Mesodermal cell (in vitro differentiated cells): Measurements from ENCODE around the gene SOBP.

Experiments used
- H3K27ac ChIP-seq: 2 replicates; pipeline ENCODE4 v1.7.0; 2013; ENCODE audit warnings: mild to moderate bottlenecking, low read depth, low read length, moderate library complexity; ENCODE audit not compliant: severe bottlenecking
- H3K36me3 ChIP-seq: 2 replicates; pipeline ENCODE4 v1.7.1; 2013; ENCODE audit warnings: mild to moderate bottlenecking, low read length, moderate library complexity; ENCODE audit not compliant: control insufficient read depth, insufficient read depth
- H3K4me1 ChIP-seq: one replicate; pipeline ENCODE4 v1.7.1; 2013; ENCODE audit warnings: mild to moderate bottlenecking, low read length; ENCODE audit not compliant: insufficient read depth, control insufficient read depth, poor library complexity, severe bottlenecking
- H3K4me3 ChIP-seq: 2 replicates; pipeline ENCODE4 v1.7.0; 2013; ENCODE audit warnings: low read length, control low read depth, mild to moderate bottlenecking; ENCODE audit not compliant: insufficient read depth, poor library complexity, severe bottlenecking; ENCODE audit errors: extremely low read depth
- H3K9me3 ChIP-seq: 2 replicates; pipeline ENCODE4 v1.7.1; 2013; ENCODE audit warnings: mild to moderate bottlenecking, low read length, moderate library complexity; ENCODE audit not compliant: control insufficient read depth
- WGBS, 2 experiments: methylation state at CpG; one replicate each; pipeline ENCODE4 v1.1.5; 2013; ENCODE audit warnings: missing lambda C conversion rate in 2 of 2; ENCODE audit not compliant: insufficient coverage in 2 of 2; 5-methylcytosine and 5-hydroxymethylcytosine counted together

The SOBP gene

DNA sequence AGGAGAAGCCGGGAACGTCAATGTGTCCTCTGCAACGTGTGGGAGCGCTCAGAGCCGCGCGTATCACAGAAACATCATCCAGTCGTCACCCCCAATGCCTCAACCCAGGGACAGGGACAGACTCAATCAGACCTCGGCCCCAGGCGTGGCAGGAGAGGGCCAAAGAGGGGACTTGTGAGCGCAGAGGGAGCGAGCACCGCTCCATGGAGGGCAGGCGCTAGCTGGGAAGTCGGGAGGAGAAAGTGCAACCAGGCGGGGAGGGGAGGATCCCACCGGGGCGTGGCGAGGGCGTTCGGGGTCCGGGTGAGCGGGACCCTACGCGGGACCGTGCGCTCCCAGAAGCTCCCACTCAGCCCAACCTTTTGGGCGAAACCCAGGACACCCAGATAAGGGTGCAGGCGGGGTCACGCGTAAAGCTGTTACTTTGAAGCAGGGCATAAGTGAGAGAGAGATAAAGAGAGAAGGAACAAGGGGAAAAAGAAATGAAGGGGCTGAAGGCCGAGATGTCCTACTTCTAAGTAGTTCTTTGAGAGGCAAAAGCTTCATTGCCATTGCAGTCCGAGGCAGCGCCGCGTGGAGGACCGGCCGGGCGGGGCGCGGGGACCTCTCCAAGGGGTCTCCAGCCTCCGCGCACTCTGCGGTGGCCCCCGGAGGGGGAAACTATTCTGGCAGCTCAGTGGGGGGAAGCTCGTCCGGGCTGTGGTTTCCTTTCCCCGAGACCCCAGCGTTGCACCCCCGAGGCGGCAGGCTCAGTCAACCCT is 862 bp upstream of the SOBP start:
- Histone ChIP-seq H3K9me3 (no peaks in the 10 kb centered on the region), H3K4me3 (peak overlapping the region; percentile 61), H3K4me1 (peaks cover 17% of the 10 kb centered on the region), H3K27ac (no peak overlapping the region), H3K36me3 (no peaks in the 10 kb centered on the region)
- WGBS, 2 experiments: 0 to 1% methylated on average over 36 of the region's 51 CpGs

DNA sequence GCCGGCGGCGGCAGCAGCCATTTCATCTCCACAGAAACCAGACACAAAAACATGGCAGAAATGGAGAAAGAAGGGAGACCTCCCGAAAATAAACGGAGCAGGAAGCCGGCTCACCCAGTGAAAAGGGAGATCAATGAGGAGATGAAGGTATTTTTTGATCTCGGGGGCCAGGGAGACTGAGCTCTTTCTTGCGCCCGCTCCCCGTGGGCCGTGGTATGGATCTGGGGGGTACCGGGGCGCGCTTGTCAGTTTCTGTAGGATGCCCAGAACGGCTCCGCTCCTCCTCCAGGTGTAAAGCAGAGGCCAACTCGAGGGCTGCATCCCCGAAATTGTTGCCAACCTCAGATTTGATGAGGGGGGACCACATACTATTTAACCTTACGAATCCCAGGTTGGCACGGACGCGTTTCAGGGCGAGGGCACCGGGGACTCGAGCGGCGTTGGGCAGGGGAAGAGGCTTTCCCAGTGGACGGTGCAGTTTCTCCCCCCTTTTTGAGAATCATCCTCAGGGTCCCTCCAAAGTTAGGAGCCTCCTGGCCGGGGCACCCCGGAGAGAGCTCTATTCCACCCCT is 735 bp downstream of the SOBP start:
- peak overlapping the region; percentile 61 for H3K4me3 ChIP-seq
- H3K36me3 ChIP-seq: no peaks in the 10 kb centered on the region
- 0 to 1% methylated on average over 19 to 27 of the region's 30 CpGs for whole genome bisulfite sequencing, 2 experiments
- peaks cover 21% of the 10 kb centered on the region for H3K4me1 ChIP-seq
- H3K27ac ChIP-seq: no peak overlapping the region
- H3K9me3 ChIP-seq: no peaks in the 10 kb centered on the region

DNA sequence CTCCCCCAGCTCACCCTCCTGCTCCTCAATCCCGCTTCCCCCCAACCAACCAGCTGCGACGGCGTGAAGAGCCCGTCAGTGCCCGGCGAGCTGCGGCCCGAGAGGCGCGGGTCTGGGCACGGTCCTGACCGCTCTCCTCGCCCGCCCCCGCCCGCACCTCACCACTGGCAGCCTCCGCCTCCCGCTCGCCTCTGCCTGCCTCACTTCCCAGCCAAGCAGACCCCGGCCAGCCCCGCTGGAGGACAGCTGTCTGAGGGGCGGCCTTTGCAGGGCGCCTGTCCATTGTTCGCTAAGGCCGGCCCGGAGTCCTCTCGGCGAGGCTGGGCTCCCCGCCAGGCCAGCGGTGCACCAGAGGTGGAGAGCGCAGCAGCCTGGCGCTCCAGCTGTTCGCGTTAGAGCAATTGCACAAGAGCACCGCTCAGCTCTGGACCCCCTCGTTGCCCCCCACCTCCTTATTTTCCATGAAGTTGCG is 1.3 kb downstream of the SOBP start:
- Histone ChIP-seq H3K4me3 (peak overlapping the region; percentile 61), H3K27ac (no peak overlapping the region), H3K36me3 (no peaks in the 10 kb centered on the region), H3K4me1 (peaks cover 21% of the 10 kb centered on the region), H3K9me3 (no peaks in the 10 kb centered on the region)
- 0 to 2% methylated on average over 28 to 30 of the region's 38 CpGs for WGBS, 2 experiments

DNA sequence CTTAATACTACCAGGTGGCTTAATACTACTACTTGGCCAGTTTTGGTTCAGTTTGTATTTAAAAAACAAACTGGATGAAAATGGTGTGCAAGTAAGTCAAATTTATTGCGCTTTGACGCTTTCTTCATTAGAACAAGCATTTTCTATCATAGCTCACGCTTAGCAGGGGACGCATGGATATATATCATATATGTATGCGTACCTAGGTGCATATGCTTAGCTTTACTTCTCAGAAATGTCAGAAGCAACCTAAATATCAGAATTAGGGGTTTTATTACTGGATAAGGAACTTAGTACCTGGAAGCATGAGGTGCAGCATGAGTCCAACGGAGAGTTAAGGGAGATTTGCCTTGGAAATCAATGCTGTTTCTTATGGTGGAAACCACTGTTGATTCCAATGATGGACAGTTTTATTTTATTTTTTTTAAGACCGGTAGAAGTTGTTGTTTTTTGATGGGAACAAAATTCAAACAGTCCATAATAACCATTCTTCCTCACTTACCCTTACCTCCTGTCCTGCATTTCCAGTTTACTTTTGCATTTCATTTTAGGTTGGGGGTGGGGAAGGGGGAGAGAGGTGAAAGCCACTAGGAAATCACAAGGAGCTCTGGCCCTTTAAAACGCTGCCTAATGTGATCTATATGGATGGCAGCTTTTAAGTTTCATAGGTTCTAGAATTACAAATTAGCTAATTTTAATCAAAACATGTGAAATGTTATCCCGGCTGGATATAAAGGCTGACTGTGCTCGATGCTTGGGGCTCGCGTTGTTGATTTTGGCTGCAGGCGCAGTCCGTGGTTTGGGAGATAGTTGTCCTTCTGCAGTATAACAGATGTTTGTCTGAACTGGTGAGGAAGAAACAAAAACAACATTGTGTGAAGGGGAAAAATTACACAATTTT is 2.1 kb downstream of the SOBP start:
- 25 to 61% methylated on average over 1 to 7 of the region's 14 CpGs for WGBS, 2 experiments
- Histone ChIP-seq H3K9me3 (no peaks in the 10 kb centered on the region), H3K27ac (no peak overlapping the region), H3K36me3 (no peaks in the 10 kb centered on the region), H3K4me1 (peaks cover 21% of the 10 kb centered on the region), H3K4me3 (peak overlapping the region; percentile 61)

DNA sequence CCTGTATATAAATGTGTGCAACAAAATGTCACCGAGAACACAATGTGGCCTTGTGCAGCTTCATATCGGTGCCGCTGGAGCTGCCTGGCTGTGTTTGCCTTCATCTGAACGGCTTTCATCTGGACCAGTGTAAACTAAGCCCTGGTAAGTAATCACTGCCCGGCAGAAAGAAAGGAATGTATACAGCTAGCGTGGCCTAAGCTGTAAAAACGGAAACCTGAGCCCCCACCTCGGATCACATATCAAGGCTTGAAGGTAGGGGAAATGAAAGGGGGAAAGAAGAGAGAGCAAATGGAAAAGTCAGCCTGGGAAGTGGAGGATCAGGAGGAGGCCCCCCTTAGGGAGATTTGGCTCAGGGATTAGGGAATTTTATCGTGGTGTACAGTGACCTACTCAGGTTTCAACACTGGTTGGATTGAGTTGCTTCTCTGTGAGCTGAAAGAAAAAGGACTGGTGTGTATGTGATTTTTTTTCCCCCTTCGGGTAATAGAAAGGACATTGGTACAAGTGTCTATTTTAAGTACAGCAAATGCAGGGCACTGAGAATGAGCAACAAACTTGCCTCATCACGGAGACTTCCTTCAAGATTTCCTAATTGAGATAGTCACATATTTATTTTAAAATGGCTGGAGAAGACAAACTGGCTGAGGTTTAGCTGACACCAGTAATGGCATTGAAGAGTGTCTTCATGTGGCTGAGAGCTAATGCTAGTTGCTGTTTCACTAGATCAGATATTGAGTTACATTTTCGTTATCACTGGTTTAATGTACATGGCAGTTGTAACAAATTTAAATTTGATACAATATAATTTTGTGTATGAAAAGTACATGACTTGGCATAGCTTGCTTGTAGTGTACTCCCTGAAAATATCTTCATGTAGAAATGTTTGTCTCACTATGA is 3.5 kb downstream of the SOBP start:
- peak overlapping the region; percentile 59 for H3K27ac ChIP-seq
- no peak overlapping the region for H3K4me3 ChIP-seq
- H3K4me1 ChIP-seq: peaks cover 21% of the 10 kb centered on the region
- no peaks in the 10 kb centered on the region for H3K9me3 ChIP-seq
- 32 to 44% methylated on average over 6 to 9 of the region's 12 CpGs for WGBS, 2 experiments
- no peaks in the 10 kb centered on the region for H3K36me3 ChIP-seq

DNA sequence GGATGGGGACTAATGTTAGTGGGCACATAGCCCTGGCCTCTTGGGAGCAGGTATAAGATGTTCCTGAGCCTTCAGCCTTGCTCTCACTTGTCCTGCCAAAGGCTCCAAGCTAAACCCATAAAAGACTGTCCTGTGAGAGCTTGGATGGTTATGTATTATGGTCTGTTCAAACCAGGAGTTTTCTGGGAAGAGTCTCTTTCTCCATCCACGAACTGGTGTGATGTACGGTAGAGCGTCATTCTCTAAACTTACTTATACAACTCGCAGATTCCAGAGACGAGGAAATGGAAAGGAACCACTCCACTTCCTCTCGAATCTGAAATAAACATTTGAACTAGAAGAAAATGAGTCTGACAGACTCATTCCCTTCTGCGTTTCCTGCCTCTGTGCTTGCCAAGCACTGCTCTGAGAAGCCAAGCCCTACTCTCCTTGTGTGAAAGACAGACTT is 5.3 kb downstream of the SOBP start:
- H3K4me1 ChIP-seq: peaks cover 17% of the 10 kb centered on the region
- no peaks in the 10 kb centered on the region for H3K36me3 ChIP-seq
- peak overlapping the region; percentile 16 for H3K27ac ChIP-seq
- WGBS, 2 experiments: 81 to 83% methylated on average over 4 to 6 of the region's 7 CpGs
- H3K4me3 ChIP-seq: no peak overlapping the region
- H3K9me3 ChIP-seq: no peaks in the 10 kb centered on the region

DNA sequence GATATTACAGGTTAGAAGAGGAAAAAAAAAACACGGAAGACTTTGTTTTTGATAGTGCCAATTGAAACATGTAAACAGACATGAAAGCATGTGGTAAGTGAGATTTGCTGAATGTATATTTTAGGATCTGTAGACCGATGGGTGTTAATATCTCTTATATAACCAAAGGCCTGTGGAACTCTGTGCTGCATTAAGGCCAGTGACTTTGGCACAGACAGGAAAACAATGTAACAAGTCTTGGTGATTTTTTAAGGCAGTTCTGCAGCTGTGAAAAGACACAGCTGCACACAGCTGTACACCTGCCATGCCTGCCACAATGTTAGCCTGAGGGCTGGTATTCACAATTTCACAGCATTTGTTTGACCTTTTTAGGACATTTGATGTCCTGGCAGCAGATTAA is 6.1 kb downstream of the SOBP start:
- no peaks in the 10 kb centered on the region for H3K9me3 ChIP-seq
- no peak overlapping the region for H3K27ac ChIP-seq
- no peaks in the 10 kb centered on the region for H3K36me3 ChIP-seq
- WGBS, 2 experiments: 86 to 92% methylated on average over 1 to 2 of the region's 2 CpGs
- H3K4me3 ChIP-seq: no peak overlapping the region
- H3K4me1 ChIP-seq: peaks cover 17% of the 10 kb centered on the region

DNA sequence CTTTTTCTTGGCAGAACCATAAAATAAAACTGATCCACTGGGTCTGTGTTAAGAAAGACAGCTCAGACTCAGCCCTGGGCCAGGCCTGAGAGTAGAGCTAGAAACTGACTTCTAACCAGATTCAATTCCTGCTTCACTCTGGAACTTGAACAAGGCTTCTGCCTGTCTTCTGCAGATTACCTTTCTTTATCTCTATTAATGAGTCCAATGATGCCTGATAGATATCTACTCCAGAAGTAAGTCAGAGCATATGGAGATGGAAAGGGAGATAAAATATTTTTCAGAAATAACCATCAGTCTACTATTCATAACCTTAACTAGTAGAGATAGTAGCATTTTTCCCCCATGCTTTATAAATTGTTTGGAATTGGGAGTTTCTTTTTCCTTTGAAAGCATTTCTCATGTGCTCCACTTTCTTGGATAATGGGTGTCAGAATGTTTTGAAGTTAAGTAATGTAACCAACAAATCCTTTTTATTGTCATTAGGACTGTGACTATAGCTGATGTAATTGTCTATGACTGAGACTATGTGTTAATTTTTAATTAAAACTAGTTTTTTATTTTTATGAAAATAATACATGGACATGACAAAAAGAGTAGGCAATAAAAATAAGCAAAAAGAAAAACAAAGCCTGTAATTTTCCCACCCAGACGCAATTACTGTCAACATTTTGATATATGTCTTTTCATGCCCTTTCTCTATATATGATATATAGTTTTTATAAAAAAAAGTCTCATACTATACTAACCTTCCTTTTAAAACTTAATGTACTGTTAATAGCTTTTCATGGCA is 7.2 kb downstream of the SOBP start:
- WGBS, 2 experiments: no CpG with 5 or more reads among the region's 1 CpG
- H3K4me1 ChIP-seq: peaks cover 16% of the 10 kb centered on the region
- H3K9me3 ChIP-seq: no peaks in the 10 kb centered on the region
- no peaks in the 10 kb centered on the region for H3K36me3 ChIP-seq
- H3K27ac ChIP-seq: no peak overlapping the region
- no peak overlapping the region for H3K4me3 ChIP-seq

DNA sequence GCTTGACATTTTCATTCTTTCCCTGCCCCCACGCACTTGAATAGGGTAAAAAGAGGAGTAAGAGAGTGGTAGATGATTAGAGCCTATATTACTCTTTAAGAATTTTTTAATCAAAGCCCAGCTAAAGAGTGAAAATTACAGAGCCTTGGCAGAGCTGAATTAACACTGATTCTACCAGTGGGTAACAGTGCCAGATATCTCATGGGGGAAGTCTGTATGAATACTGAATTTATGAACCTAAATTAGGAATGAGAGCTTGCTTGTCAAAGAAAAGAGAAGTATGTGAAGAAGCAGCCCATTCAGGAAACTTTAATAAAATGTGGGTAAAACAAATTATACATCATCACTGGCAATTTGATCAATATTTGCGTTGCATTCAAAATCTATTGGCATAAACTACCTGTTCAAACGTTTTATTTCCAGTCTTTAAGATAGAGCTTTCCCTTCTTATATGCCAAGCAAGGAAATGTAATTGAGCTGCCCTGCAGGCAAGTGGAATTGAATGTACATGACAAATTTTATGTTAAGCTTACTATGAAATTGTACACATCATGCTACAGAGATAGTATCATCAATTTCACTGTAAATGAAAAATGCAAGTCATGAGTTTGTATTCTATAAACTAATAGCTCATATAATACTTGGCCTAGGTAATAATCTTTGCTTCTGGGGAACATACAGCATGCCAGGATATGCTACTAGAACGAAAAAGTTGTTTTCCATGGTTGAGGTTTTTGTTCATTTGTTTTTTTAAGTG is 14.5 kb downstream of the SOBP start:
- no peaks in the 10 kb centered on the region for H3K4me1 ChIP-seq
- H3K36me3 ChIP-seq: no peaks in the 10 kb centered on the region
- WGBS, 2 experiments: 82 to 100% methylated on average over 1 to 2 of the region's 4 CpGs
- H3K4me3 ChIP-seq: no peak overlapping the region
- H3K27ac ChIP-seq: no peak overlapping the region
- no peaks in the 10 kb centered on the region for H3K9me3 ChIP-seq
